ENCODE measurements around the gene HDAC6.
"Not testable (repeated sequence)": the region's sequence is repeated elsewhere in the genome, so short reads cannot be mapped to it uniquely, and the experiment has no call there.

HDAC6 gene

DNA sequence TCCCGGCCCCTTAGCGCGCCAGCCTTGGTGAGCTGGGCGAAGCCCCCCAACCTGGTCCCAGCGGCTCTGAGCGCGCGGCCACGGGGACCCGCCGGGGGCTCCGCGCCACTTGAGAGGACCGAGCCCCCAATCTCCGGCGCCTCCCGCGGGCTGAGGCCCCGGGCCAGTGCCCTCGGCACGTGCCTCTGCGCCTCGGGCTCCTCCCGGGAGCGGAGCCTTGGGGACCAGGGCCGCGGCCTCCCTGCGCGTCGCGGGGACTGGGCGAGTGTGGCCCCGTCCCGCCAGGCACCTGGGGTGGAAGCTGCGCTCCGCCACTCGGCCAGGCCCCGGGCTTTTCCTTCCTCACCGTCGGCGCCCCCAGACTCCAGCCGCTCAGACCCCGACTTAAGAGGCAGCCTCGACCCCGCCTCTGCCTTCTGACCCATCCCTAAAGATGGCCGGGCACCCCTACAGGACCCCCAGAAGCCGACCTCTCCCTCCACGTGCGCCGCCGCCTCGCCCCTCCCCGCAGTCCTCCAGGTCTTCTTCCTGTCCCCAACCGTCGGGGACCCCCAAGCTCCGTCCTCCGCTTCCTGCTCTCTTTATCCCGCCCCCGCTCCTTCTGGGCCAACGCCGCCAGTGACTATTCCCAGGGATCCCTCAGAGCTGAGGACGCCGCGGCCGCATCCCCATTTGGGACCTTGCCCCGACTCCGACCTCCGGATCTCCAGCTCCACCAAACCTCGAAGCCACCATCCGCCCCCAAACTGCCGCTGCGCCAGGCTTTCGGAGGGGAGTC, 25.2 kb downstream of the HDAC6 start:
- DNase-seq: no peak

DNA sequence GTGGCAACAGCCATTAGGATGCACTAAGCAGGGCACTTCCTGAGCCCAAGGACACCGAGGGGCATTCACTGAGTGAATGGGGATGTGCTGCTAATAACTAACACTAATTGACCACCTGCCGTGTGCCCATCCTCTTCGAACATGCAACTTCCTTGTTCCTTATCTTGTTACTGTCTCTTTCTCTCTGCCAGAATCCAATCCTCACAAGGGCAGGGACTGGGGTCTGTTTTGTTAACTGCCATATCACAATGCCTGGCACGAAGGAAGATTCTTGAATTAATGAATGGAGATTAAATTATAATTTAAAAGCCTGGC, 25.7 kb downstream of the HDAC6 start:
- no peak for DNase-seq

DNA sequence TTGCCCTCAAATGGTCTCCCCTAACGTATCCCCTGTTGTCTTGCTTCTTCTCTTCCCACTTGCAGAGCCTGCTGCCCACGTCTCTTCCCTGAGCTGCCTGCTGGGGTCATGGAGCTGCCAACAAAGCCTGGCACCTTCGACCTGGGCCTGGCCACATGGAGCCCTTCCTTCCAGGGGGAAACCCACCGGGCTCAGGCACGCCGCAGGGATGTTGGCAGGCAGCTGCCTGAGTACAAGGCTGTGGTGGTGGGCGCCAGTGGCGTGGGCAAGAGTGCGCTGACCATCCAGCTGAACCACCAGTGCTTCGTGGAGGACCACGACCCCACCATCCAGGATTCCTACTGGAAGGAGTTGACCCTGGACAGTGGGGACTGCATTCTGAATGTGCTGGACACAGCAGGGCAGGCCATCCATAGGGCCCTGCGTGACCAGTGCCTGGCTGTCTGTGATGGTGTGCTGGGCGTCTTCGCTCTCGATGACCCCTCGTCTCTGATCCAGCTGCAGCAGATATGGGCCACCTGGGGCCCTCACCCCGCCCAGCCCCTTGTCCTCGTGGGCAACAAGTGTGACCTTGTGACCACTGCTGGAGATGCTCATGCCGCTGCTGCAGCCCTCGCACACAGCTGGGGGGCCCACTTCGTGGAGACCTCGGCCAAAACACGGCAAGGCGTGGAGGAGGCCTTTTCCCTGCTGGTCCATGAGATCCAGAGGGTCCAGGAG, 27.3 kb downstream of the HDAC6 start:
- no peak for DNase-seq

DNA sequence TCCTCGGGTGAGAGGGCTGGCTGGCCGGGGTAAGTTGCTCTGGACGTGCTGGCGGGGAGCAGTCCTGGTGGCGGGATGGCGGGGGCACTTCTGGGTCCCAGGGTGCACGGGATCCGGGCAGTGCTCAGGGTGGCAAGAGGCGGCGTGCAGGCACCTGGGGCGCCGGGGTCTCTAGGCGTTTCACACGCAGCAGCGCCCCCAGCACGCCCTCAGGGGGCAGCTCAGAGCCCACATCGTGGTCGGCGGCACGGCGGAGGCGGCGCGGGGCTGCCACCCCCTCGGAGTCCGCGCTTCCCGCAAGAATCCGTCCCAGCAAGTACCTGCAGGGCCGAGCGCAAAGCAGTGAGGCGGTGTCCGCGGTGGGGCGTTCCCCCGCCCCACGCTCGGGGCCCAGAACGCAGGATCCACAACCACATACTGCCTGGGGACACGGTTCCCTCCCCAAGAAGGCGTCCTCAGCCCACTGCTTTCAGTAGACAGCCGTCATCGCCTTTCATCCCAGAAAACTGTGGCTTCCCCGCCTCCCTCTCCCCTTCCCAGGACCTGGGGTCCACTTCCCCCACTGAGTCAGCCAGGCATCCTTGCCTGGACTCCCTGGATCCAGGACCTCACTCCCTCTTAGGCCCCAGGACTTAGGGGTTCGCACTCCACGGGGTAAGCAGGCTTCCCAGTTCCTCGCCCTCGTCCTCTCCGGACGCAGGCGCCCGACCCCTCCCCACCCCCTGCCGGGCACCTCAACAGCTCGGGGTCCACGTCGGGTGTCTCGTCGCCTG, 29.5 kb downstream of the HDAC6 start:
- no peak for DNase-seq

DNA sequence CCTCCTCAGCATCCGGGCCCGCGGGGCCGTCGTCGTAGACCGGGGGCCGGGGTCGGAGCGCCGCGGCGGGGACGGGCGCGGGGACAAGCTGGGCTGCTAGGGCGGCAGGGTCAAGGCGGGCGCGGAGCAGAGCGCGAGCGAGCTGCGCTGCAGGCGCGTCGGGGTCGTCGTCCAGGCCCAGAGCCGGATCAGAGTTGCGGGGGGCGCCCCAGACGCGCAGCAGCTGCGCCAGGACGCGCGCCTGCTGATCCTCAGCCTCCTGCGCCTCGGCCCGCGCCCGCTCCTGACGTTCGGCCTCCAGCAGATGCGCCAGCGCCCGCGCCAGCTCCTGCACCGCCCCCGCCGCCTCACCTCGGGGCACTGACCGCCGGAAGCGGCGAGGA, 30.0 kb downstream of the HDAC6 start:
- no peak for DNase-seq

DNA sequence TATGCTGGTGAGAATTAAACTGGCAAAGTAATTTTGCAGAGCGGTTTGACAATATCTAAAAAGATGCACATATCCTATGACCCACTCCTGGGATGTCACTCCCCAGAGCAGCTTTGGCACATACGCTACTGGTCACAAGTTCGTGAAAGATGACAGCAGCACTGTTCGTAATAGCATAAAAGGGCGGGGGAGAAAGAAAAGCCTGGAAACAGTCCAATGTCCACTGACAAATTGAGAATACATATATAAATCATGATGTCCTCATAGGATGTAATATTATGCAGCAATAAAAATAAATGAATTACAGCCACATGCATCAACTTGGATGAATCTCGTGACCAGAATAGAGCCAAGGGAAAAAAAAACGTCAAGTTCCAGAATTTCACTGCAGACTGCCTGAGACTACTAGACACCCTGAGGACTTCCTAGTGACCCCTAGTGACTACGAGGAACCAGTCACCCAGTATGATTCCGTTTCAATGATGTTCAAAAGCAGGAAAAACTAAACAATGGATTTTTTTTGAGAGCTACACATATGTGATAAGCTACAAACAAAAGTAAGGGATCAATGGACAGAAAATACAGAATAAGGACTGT, 31.8 kb downstream of the HDAC6 start:
- no peak for DNase-seq

DNA sequence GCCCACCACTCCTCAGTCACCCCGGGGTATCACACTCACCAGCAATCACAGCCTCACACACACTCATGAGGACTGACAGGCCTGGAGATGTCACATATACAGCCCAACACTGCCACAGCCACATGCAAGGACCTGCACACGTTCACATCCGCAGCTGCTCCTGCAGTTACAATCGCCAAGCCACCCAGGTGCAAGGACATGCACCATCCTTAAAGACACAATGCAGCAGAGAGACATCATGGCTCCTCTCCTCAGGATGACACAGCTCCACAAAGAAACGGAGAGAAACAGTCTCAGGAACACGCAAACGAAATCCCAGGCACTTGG, 32.5 kb downstream of the HDAC6 start:
- DNase-seq: no peak

DNA sequence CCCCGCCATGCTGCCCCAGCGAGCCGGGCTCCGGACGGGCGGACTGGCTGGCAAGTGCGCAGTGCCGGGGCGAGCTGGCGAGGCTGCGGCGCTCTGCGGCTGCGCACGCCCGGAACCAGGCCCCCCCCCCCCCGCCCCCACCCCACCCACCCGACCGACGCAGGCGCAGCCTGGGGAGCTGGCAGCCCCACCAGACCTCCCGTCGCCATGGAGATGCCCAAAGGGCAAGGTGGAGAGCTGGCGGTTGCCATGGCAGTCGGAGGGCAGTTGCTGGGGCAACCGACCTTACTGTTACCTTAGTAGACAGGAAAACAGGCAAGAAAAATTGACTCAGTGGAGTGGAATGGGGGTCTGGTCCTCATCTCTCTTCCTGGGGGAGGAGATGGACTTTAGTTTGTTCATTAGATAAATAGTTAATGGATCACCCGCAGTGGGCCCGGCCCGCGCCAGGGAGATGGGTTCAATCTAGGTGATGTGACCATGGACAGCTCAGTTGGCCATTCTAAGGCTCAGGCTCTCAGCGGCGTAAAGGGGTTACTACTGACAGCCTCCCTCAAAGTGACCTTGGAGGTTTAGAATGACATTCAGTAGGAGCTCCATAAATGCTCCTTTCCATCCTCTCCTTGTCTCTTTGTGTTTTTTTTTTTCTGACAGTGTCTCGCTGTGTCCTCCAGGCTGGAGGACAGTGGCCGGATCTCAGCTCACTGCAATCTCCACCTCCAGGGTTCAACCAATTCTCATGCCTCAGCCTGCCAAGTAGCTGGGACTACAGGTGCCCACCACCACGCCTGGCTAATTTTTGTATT, 33.9 kb downstream of the HDAC6 start, which contains the start of gene PCSK1N:
PCSK1N (minus strand) TSS at position 87 of the 806 bp plus-strand sequence; CDS start at position 9, 78 bp downstream.
- no peak for DNase-seq

DNA sequence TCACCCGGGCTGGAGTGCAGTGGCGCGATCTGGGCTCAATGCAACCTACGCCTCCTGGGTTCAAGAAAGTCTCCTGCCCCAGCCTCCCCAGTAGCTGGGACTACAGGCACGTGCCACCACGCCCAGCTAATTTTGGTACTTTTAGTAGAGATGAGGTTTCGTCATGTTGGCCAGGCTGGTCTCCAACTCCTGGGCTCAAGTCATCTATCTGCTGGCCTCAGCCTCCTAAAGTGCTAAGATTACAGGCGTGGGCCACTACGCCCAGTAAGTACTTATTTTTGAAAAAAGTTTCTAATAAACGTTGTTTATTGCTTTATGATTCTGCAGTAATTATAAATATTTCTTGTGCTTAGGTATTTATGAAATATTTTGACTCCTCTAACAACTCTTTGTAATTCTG, 37.8 kb downstream of the HDAC6 start:
- no peak for DNase-seq

DNA sequence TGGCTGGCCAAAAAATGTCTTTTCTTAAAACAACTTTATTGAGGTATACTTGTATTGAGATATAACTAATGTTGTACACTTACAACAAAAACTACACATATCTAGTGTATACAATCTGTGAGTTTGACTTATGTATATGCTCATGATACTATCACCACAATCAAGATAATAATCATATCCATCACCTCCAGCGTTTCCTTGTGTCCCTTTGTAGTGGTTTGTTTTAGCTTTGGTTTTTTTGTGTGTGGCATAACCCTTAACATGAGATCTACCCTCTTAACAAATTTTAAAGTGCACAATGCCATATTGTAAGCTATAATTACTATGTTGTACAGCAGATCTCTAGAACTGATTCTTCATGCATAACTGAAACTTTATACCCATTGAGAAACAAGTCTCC, 47.0 kb downstream of the HDAC6 start:
- DNase-seq: no peak

DNA sequence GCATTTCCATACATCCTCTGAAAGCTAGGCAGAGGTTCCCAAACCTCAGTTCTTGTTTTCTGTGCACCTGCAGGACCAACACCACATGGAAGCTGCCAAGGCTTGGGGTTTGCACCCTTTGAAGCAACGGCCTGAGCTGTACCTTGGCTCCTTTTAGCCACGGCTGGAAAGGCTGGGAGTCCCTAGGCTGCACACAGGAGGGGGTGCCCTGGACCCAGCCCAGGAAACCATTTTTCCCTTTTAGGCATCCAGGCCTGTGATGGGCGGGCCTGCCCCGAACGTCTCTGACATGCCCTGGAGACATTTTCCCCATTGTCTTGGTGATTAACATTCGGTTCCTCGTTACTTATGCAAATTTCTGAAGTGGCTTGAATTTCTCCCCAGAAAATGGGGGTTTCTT, 51.0 kb downstream of the HDAC6 start:
- DNase-seq: no peak

DNA sequence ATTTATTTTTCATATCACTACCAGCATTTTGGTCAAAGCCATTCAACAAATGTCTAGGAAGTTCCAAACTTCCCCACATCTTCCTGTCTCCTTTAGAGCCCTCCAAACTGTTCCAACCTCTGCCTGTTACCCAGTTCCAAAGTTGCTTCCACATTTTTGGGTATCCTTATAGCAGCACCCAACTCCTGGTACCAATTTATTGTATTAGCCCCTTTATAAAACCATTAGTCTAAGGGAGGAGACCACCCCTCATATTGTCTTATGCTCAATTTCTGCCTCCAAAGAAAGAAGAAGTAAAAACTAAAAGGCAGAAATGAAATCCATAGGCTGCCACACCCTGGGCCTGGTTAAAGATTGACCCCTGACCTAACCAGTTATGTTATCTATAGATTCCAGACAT, 51.6 kb downstream of the HDAC6 start:
- not testable (repeated sequence) for DNase-seq

DNA sequence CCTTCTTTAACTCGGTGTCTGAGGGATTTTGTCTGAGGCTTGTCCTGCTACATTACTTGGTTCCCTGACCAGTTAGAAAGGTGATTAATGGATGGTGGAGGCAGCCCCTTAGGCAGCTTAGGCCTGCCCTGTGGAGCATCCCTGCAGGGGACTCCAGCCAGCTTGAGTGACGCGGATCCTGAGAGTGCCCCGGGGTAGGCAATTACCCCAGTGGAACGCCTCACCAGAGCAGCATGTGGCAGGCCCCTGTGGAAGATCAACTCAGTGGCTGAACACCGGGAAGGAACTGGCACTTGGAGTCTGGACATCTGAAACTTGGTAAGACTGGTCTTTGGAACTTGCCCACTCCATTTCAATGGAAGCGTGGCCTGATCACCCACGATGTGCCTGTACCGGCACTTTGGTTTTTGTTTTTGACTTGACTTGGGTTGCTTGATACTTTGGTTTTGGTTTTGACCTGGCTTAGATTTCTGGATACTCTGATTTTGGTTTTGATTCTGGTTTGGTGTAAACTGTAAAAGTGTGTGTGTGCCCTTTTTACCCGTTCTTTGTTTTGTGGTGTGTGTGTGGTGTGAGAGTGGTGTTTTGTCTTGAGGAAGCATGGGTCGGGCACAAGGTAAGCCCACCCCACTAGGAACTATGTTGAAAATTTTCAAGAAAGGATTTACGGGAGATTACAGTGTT, 52.4 kb downstream of the HDAC6 start:
- DNase-seq: not testable (repeated sequence)

DNA sequence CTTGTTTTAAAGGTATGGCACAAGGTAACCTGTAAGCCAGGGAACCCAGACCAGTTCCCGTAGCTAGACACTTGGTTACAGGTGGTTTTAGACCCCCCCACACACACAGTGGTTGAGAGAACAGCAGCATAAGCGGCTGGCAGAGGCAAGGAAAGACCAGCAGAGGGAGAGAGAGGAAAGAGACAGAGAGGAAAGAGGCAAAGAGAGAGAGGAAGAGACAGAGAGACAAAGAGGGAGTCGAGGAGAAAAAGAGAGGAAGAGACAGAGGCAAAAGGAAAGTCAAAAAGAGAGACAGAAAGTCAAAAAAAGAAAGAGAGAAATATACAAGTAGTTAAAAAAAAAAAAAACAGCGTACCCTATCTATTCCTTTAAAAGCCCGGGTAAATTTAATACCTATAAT, 53.0 kb downstream of the HDAC6 start:
- no peak for DNase-seq

DNA sequence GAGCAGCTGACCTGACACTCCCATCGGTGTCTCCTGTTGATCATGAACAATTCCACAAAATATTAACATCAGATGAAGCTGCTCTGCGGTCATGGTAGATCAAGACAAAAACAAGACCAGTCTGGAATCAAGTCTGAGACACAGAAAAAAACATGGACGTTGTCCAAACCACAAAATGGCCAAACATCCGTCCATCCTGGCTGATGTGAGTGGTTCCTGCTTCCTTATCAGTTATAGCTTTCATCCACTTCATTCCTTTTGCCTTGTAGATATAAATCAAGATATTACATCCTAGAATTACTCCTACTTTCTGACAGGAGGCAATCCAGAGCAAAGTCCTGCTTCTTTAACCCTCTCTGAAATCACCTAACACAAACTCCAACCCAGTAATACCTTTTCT, 62.3 kb downstream of the HDAC6 start:
- DNase-seq: no peak

DNA sequence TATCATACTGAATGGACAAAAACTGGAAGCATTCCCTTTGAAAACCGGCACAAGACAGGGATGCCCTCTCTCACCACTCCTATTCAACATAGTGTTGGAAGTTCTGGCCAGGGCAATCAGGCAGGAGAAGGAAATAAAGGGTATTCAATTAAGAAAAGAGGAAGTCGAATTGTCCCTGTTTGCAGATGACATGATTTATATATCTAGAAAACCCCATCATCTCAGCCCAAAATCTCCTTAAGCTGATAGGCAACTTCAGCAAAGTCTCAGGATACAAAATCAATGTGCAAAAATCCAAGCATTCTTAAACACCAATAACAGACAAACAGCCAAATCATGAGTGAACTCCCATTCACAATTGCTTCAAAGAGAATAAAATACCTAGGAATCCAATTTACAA, 70.2 kb downstream of the HDAC6 start:
- DNase-seq: not testable (repeated sequence)

Measured in activated T-cell treated with anti-CD3 and anti-CD28 coated beads for 4 hours (primary cell).